Uterus (tissue), 4 donors: ENCODE measurements around the gene GPX2. TPM values are rescaled to one million over a fixed set of nuclear protein-coding genes. Genes with fewer than 3 reads are reported as not detected.
"Not testable (repeated sequence)": the region's sequence is repeated elsewhere in the genome, so short reads cannot be mapped to it uniquely, and the experiment has no call there.

Source experiments
- DNase-seq, 2 donors: peaks; one replicate each; pipeline ENCODE4 v3.0.0-alpha.2; 2019 to 2020
- H3K27ac ChIP-seq, 2 donors: fragments of 200-600 bp; sonication (generic); 1 replicate in 1 of 2; 2 replicates in 1 of 2; pipeline ENCODE4 v1.5.1; 2016 to 2018
- H3K27me3 ChIP-seq, 2 donors: fragments of 200-600 bp; sonication (generic); one replicate each; pipeline ENCODE4 v1.5.1; 2018 to 2019; ENCODE audit warnings: control low read depth in 1 of 2
- H3K36me3 ChIP-seq, 2 donors: fragments of 200-600 bp; sonication (generic); one replicate each; pipeline ENCODE4 v1.5.1; 2019; ENCODE audit warnings: control low read depth in 1 of 2
- H3K4me1 ChIP-seq, 2 donors: fragments of 200-600 bp; sonication (generic); one replicate each; pipeline ENCODE4 v1.5.1; 2018 to 2019; ENCODE audit warnings: control low read depth in 1 of 2
- H3K4me3 ChIP-seq, 2 donors: fragments of 200-600 bp; sonication (generic); 1 replicate in 1 of 2; 2 replicates in 1 of 2; pipeline ENCODE4 v1.5.1; 2018 to 2019; ENCODE audit warnings: mild to moderate bottlenecking in 1 of 2
- H3K9me3 ChIP-seq, 2 donors: fragments of 200-600 bp; sonication (generic); one replicate each; pipeline ENCODE4 v1.5.1; 2019; ENCODE audit warnings: control low read depth in 1 of 2
- CTCF ChIP-seq, 4 experiments: fragments of 200-600 bp in 2 of 4; fragments of 450-650 bp in 2 of 4; sonication (generic) in 2 of 4; IDR thresholded peaks; one replicate each; pipeline ENCODE4 v1.5.1; 2016 to 2019; ENCODE audit warnings: antibody characterized with exemption in 4 of 4, mild to moderate bottlenecking in 2 of 4, moderate library complexity in 1 of 4
- POLR2A ChIP-seq, 2 donors: fragments of 450-650 bp; IDR thresholded peaks; one replicate each; pipeline ENCODE4 v1.6.1; 2016; ENCODE audit warnings: antibody characterized with exemption in 2 of 2, mild to moderate bottlenecking in 1 of 2, moderate library complexity in 1 of 2
- intact Hi-C: fragments of 100-400 bp; cut with DNase I; formaldehyde crosslinking; loops from one replicate; pipeline ENCODE4 v1.15.1; 2023; ENCODE audit warnings: low total_unique reads
- total RNA-seq, 4 donors: library from RNA; depleted of rRNA in 3 of 4; stranded (reverse); fragments of >200 nt in 3 of 4; gene quantifications; one replicate each; pipeline versions ENCODE4 v1.1.0 to v1.2.4, GENCODE V29; 2014 to 2023
- donor health status: DM: yes; HTN: yes; CAD: no.

GPX2 gene
- total RNA-seq, 4 donors from 2014 or later: 0.29 TPM; not detected in 3

GRCh38 chr14:64915029-64915424 lies 27.5 kb downstream of the GPX2 start:
- no peaks in the 10 kb centered on the region for H3K9me3 ChIP-seq
- no peaks in the 10 kb centered on the region for H3K27me3 ChIP-seq
- H3K27ac ChIP-seq: peak overlapping the region; percentile 86 to 93
- DNase-seq: no peak
- no peaks in the 10 kb centered on the region for H3K36me3 ChIP-seq
- no peaks in the 10 kb centered on the region for H3K4me1 ChIP-seq
- H3K4me3 ChIP-seq: peak overlapping the region; percentile 90 to 93
- intact Hi-C loops: no loop called here
- TF ChIP-seq CTCF (IDR thresholded peaks at IDR 0.05): no peak

- peak; percentile 98 for DNase-seq
- H3K36me3 ChIP-seq: no peaks in the 10 kb centered on the region
- intact Hi-C loops: no loop called here
- no peaks in the 10 kb centered on the region for H3K9me3 ChIP-seq
- H3K27me3 ChIP-seq: no peaks in the 10 kb centered on the region
- TF ChIP-seq CTCF (IDR thresholded peaks at IDR 0.05) (no peak), POLR2A (IDR thresholded peaks at IDR 0.05) (peak; percentile 64 to 85)
- no peaks in the 10 kb centered on the region for H3K4me1 ChIP-seq
- peak within 1 kb of the TSS; percentile 90 to 93 for H3K4me3 ChIP-seq
- peak within 1 kb of the TSS; percentile 86 to 93 for H3K27ac ChIP-seq
Observed at GRCh38 chr14:64914237-64915028, 28.1 kb downstream of the GPX2 start, which contains the start of gene CHURC1. Gene CHURC1 (plus strand): TSS chr14:64914455. CDS start chr14:64914496, 41 bp downstream.

- intact Hi-C loops, DNase-seq, H3K27me3 ChIP-seq, H3K4me1 ChIP-seq, H3K9me3 ChIP-seq, H3K36me3 ChIP-seq: not testable (repeated sequence)
- peak overlapping the region in 1 of 2 donors; percentile 93 for H3K4me3 ChIP-seq
- peak overlapping the region; percentile 86 to 93 for H3K27ac ChIP-seq
Observed at GRCh38 chr14:64913477-64913876, 29.1 kb downstream of the GPX2 start.

- DNase-seq: no peak
- Histone ChIP-seq H3K36me3 (no peaks in the 10 kb centered on the region), H3K9me3 (no peaks in the 10 kb centered on the region), H3K27me3 (no peaks in the 10 kb centered on the region), H3K4me1 (no peaks in the 10 kb centered on the region), H3K4me3 (no peak overlapping the region), H3K27ac (no peak overlapping the region)
- TF ChIP-seq POLR2A (IDR thresholded peaks at IDR 0.05): no peak
- intact Hi-C loops: no loop called here
Observed at GRCh38 chr14:64912261-64912660, 30.3 kb downstream of the GPX2 start.

- Histone ChIP-seq H3K9me3 (no peaks in the 10 kb centered on the region), H3K4me3 (no peak overlapping the region), H3K4me1 (no peaks in the 10 kb centered on the region), H3K27ac (no peak overlapping the region), H3K27me3 (no peaks in the 10 kb centered on the region), H3K36me3 (no peaks in the 10 kb centered on the region)
- intact Hi-C loops: no loop called here
- DNase-seq: no peak
- TF ChIP-seq CTCF (IDR thresholded peaks at IDR 0.05) (peak in 3 of 4 experiments; percentile 24 to 41 (median 31)), POLR2A (IDR thresholded peaks at IDR 0.05) (no peak)
Observed at GRCh38 chr14:64910847-64911495, 31.6 kb downstream of the GPX2 start.

GRCh38 chr14:64906022-64906421 lies 36.5 kb downstream of the GPX2 start:
- Histone ChIP-seq H3K4me3 (no peak overlapping the region), H3K9me3 (no peaks in the 10 kb centered on the region), H3K36me3 (no peaks in the 10 kb centered on the region), H3K4me1 (no peaks in the 10 kb centered on the region), H3K27me3 (no peaks in the 10 kb centered on the region), H3K27ac (peak overlapping the region in 1 of 2 donors; percentile 0)
- intact Hi-C loops: no loop called here
- DNase-seq: no peak
- TF ChIP-seq CTCF (IDR thresholded peaks at IDR 0.05) (no peak), POLR2A (IDR thresholded peaks at IDR 0.05) (no peak)
